ENCODE results near the gene MMP3.
"Not testable (repeated sequence)": the region's sequence is repeated elsewhere in the genome, so short reads cannot be mapped to it uniquely, and the experiment has no call there.

The MMP3 gene

GRCh38 chr11:102843489-102843888, at the start of gene MMP3:
Gene MMP3, minus strand, starts transcription at chr11:102843609. Its CDS starts 63 bp downstream, at chr11:102843546.
- DNase-seq (ENCODE audit: low read depth, low spot score), result no peak

- DNase-seq (ENCODE audit: low read depth, low spot score), result no peak
Observed at GRCh38 chr11:102891736-102892135, 48.3 kb upstream of the MMP3 start.

- DNase-seq (ENCODE audit: low read depth, low spot score), result peak; percentile 9
Observed at GRCh38 chr11:102886999-102887398, 43.6 kb upstream of the MMP3 start.

GRCh38 chr11:102883141-102883540, 39.7 kb upstream of the MMP3 start:
- no peak for DNase-seq (ENCODE audit: low read depth, low spot score)

- peak; percentile 4 for DNase-seq (ENCODE audit: low read depth, low spot score)
Observed at GRCh38 chr11:102882389-102883024, 39.1 kb upstream of the MMP3 start.

GRCh38 chr11:102879801-102880200, 36.4 kb upstream of the MMP3 start:
- DNase-seq (ENCODE audit: low read depth, low spot score), result no peak

GRCh38 chr11:102878595-102878994, 35.2 kb upstream of the MMP3 start:
- DNase-seq (ENCODE audit: low read depth, low spot score), result no peak

- DNase-seq (ENCODE audit: low read depth, low spot score), result no peak
Observed at GRCh38 chr11:102874852-102875251, 31.4 kb upstream of the MMP3 start, which contains the start of gene MMP12. Gene MMP12, minus strand, starts transcription at chr11:102874982. Its CDS starts 45 bp downstream, at chr11:102874937.

GRCh38 chr11:102869354-102869964, 26.1 kb upstream of the MMP3 start:
- DNase-seq (ENCODE audit: low read depth, low spot score), result not testable (repeated sequence)

- DNase-seq (ENCODE audit: low read depth, low spot score), result no peak
Observed at GRCh38 chr11:102868339-102868738, 24.9 kb upstream of the MMP3 start.

GRCh38 chr11:102864724-102865123, 21.3 kb upstream of the MMP3 start:
- no peak for DNase-seq (ENCODE audit: low read depth, low spot score)

GRCh38 chr11:102853956-102854355, 10.5 kb upstream of the MMP3 start:
- DNase-seq (ENCODE audit: low read depth, low spot score), result no peak

- no peak for DNase-seq (ENCODE audit: low read depth, low spot score)
Observed at GRCh38 chr11:102853055-102853454, 9.6 kb upstream of the MMP3 start.

GRCh38 chr11:102850973-102851745, 7.8 kb upstream of the MMP3 start:
- DNase-seq (ENCODE audit: low read depth, low spot score), result no peak

GRCh38 chr11:102849311-102849710, 5.9 kb upstream of the MMP3 start:
- DNase-seq (ENCODE audit: low read depth, low spot score), result no peak

- no peak for DNase-seq (ENCODE audit: low read depth, low spot score)
Observed at GRCh38 chr11:102846292-102846691, 2.9 kb upstream of the MMP3 start.

GRCh38 chr11:102842930-102843329, 479 bp downstream of the MMP3 start:
- DNase-seq (ENCODE audit: low read depth, low spot score), result no peak

GRCh38 chr11:102840018-102840417, 3.4 kb downstream of the MMP3 start:
- no peak for DNase-seq (ENCODE audit: low read depth, low spot score)

- no peak for DNase-seq (ENCODE audit: low read depth, low spot score)
Observed at GRCh38 chr11:102837646-102838045, 5.8 kb downstream of the MMP3 start.

GRCh38 chr11:102837156-102837555, 6.3 kb downstream of the MMP3 start:
- DNase-seq (ENCODE audit: low read depth, low spot score), result no peak

GRCh38 chr11:102836290-102836875, 7.0 kb downstream of the MMP3 start:
- no peak for DNase-seq (ENCODE audit: low read depth, low spot score)

- no peak for DNase-seq (ENCODE audit: low read depth, low spot score)
Observed at GRCh38 chr11:102833731-102834130, 9.7 kb downstream of the MMP3 start.
